ENCODE measurements around the gene GID8. TPM values are rescaled to one million over a fixed set of nuclear protein-coding genes. Genes with fewer than 3 reads are reported as not detected.

Gene GID8
- total RNA-seq, 1 donor from 2014 or later, result 26.2 TPM

- Histone ChIP-seq H3K27ac (no peak overlapping the region), H3K27me3 (ENCODE audit: low read depth) (peaks cover 48% of the 10 kb centered on the region), H3K9me3 (no peaks in the 10 kb centered on the region), H3K4me3 (no peak overlapping the region), H3K36me3 (no peaks in the 10 kb centered on the region), H3K4me1 (no peaks in the 10 kb centered on the region)
- TF ChIP-seq, protein P1, sequence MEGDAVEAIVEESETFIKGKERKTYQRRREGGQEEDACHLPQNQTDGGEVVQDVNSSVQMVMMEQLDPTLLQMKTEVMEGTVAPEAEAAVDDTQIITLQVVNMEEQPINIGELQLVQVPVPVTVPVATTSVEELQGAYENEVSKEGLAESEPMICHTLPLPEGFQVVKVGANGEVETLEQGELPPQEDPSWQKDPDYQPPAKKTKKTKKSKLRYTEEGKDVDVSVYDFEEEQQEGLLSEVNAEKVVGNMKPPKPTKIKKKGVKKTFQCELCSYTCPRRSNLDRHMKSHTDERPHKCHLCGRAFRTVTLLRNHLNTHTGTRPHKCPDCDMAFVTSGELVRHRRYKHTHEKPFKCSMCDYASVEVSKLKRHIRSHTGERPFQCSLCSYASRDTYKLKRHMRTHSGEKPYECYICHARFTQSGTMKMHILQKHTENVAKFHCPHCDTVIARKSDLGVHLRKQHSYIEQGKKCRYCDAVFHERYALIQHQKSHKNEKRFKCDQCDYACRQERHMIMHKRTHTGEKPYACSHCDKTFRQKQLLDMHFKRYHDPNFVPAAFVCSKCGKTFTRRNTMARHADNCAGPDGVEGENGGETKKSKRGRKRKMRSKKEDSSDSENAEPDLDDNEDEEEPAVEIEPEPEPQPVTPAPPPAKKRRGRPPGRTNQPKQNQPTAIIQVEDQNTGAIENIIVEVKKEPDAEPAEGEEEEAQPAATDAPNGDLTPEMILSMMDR (IDR thresholded peaks at IDR 0.05), result no peak
- DNase-seq, result no peak
- ATAC-seq, result no peak
- intact Hi-C loops (cut with DNase I), result no loop called here
Measured at GRCh38 chr20:62993856-62994494, 56.0 kb downstream of the GID8 start.

GRCh38 chr20:62994869-62995281 is 56.9 kb downstream of the GID8 start:
- DNase-seq (no peak), ATAC-seq (no peak)
- no peaks in the 10 kb centered on the region for H3K9me3 ChIP-seq
- intact Hi-C loops (cut with DNase I), result no loop called here
- no peak overlapping the region for H3K4me3 ChIP-seq
- TF ChIP-seq, protein P1 (IDR thresholded peaks at IDR 0.05), result no peak
- H3K27ac ChIP-seq, result no peak overlapping the region
- H3K4me1 ChIP-seq, result no peaks in the 10 kb centered on the region
- peaks cover 57% of the 10 kb centered on the region for H3K27me3 ChIP-seq (ENCODE audit: low read depth)
- H3K36me3 ChIP-seq, result no peaks in the 10 kb centered on the region

DNA sequence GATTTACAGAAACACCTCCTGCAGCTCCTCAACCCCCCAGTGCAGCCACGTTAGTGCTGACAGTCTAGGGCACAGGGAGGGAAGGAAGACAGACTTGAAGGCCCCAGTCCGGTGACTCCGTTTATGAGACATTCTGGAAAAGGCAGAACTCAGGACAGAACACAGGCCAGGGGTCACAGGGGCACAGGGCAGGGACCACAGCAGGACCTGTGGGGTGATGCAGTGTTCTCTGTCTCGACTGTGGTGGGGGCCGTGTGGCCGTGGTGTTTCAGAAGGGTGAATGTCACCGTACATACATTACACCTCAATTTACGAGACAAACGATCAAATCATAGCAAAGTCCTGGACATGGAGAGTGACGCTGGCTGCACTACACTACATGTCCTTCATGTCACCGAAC is 57.5 kb downstream of the GID8 start:
- TF ChIP-seq, protein P1 (IDR thresholded peaks at IDR 0.05), result no peak
- no peaks in the 10 kb centered on the region for H3K36me3 ChIP-seq
- peaks cover 61% of the 10 kb centered on the region for H3K27me3 ChIP-seq (ENCODE audit: low read depth)

GRCh38 chr20:62995898-62996595 is 58.1 kb downstream of the GID8 start:
- Histone ChIP-seq H3K4me3 (no peak overlapping the region), H3K4me1 (no peaks in the 10 kb centered on the region), H3K27ac (no peak overlapping the region), H3K36me3 (no peaks in the 10 kb centered on the region), H3K9me3 (no peaks in the 10 kb centered on the region), H3K27me3 (ENCODE audit: low read depth) (peaks cover 63% of the 10 kb centered on the region)
- intact Hi-C loops (cut with DNase I), result no loop called here
- DNase-seq (no peak), ATAC-seq (no peak)
- TF ChIP-seq, protein P1 (IDR thresholded peaks at IDR 0.05), result no peak

More for the DNA sequence above, 57.5 kb downstream of the GID8 start:
- Histone ChIP-seq H3K27ac (no peak overlapping the region), H3K4me1 (no peaks in the 10 kb centered on the region), H3K9me3 (no peaks in the 10 kb centered on the region), H3K4me3 (no peak overlapping the region)
- ATAC-seq, result no peak
- intact Hi-C loops (cut with DNase I), result no loop called here
- DNase-seq, result no peak

GRCh38 chr20:62996596-62996982 is 58.6 kb downstream of the GID8 start:
- Histone ChIP-seq H3K4me3 (no peak overlapping the region), H3K27ac (no peak overlapping the region), H3K36me3 (no peaks in the 10 kb centered on the region), H3K9me3 (no peaks in the 10 kb centered on the region), H3K27me3 (ENCODE audit: low read depth) (peaks cover 63% of the 10 kb centered on the region), H3K4me1 (no peaks in the 10 kb centered on the region)
- DNase-seq, result no peak
- TF ChIP-seq, protein P1 (IDR thresholded peaks at IDR 0.05), result no peak
- no peak for ATAC-seq
- intact Hi-C loops (cut with DNase I), result no loop called here
